HepG2 (cell line): Measurements from ENCODE around the gene IFNLR1. TPM values are rescaled to one million over a fixed set of nuclear protein-coding genes. Genes with fewer than 3 reads are reported as not detected.
A peak's percentile ranks its signal among the peaks of the same experiment; 100 is the strongest.

Source experiments
- ATAC-seq: fragments of 200-7000 bp; cut with Tn5 transposase; 3 replicates; pipeline ENCODE4 v1.9.1; 2020; ENCODE audit warnings: mild to moderate bottlenecking, moderate library complexity
- BruUV-seq: library from RNA; stranded (reverse); fragments of 400-500 nt; replicated peaks from 2 replicates; lab custom pipeline; 2021; lab: Mats Ljungman, UMichigan
- CTCF ChIA-PET: fragments of 300-600 bp; formaldehyde crosslinking; extraction: SDS; loops from one replicate; lab custom pipeline; 2021; ENCODE audit warnings: low total read pairs, inconsistent platforms, low intra/inter-chr PET ratio; lab: Yijun Ruan, JAX
- POLR2A ChIA-PET: fragments of 350-600 bp; sonication (Branson Sonifier 250); formaldehyde crosslinking; loops from one replicate; lab custom pipeline; 2020; ENCODE audit warnings: antibody characterized with exemption, inconsistent platforms; lab: Yijun Ruan, JAX
- DNase-seq: peaks from one replicate; pipeline ENCODE4 v3.0.0-alpha.2; 2015; ENCODE audit warnings: low spot score
- FAIRE-seq: peaks from 3 replicates; lab custom pipeline; 2011; peaks lifted over from hg19 to GRCh38; lab: Jason Lieb, UNC
- H2AFZ ChIP-seq: one replicate; pipeline ENCODE4 v1.6.1; 2011; ENCODE audit warnings: low read length, inconsistent platforms
- H3K27ac ChIP-seq: fragments of 300-600 bp; 3 replicates; pipeline ENCODE4 v1.8.0; 2011; ENCODE audit warnings: mixed run types, mild to moderate bottlenecking, mixed read lengths, low read length, inconsistent platforms; ENCODE audit not compliant: insufficient read depth; ENCODE audit errors: extremely low read length
- H3K27me3 ChIP-seq, 2 experiments: fragments of 200-600 bp in 1 of 2; 2 replicates in 1 of 2; 3 replicates in 1 of 2; pipeline versions ENCODE4 v1.6.0 to v1.8.0; 2011; ENCODE audit warnings: low read length in 2 of 2, mild to moderate bottlenecking in 2 of 2, moderate library complexity in 2 of 2, inconsistent platforms in 1 of 2; ENCODE audit not compliant: insufficient read depth in 2 of 2, control insufficient read depth in 1 of 2
- H3K36me3 ChIP-seq, 2 experiments: fragments of 200-600 bp in 1 of 2; replicated peaks in 1 of 2; 2 replicates in 1 of 2; 3 replicates in 1 of 2; pipeline versions ENCODE4 v1.5.1 to v1.8.0; 2011; ENCODE audit warnings: low read length in 2 of 2, inconsistent platforms in 1 of 2; ENCODE audit not compliant: insufficient read depth in 2 of 2, control insufficient read depth in 1 of 2
- H3K4me1 ChIP-seq: 2 replicates; pipeline ENCODE4 v1.5.1; 2012; ENCODE audit warnings: low read length, inconsistent platforms; ENCODE audit not compliant: insufficient read depth
- H3K4me2 ChIP-seq: 2 replicates; pipeline ENCODE4 v1.6.0; 2011; ENCODE audit warnings: low read depth, low read length, inconsistent platforms
- H3K4me3 ChIP-seq, 3 experiments: fragments of 200-600 bp in 1 of 3; sonication (generic), shearing (Covaris generic) in 1 of 3; replicated peaks in 1 of 3; 2 replicates each; pipeline ENCODE4 v1.5.1; 2011 to 2016; ENCODE audit warnings: low read length in 3 of 3, inconsistent platforms in 2 of 3, low read depth in 2 of 3, mild to moderate bottlenecking in 2 of 3, control low read depth in 1 of 3, mixed read lengths in 1 of 3; ENCODE audit not compliant: insufficient read depth in 1 of 3
- H3K79me2 ChIP-seq: one replicate; pipeline ENCODE4 v1.6.1; 2011; ENCODE audit warnings: low read length, inconsistent platforms; ENCODE audit not compliant: insufficient read depth
- H3K9ac ChIP-seq: 2 replicates; pipeline ENCODE4 v1.6.0; 2011; ENCODE audit warnings: mild to moderate bottlenecking, low read depth, low read length, inconsistent platforms; ENCODE audit not compliant: insufficient read depth
- H3K9me3 ChIP-seq: 2 replicates; pipeline ENCODE4 v1.5.1; 2012; ENCODE audit warnings: mild to moderate bottlenecking, low read length
- H4K20me1 ChIP-seq: 2 replicates; pipeline ENCODE4 v1.6.0; 2011; ENCODE audit warnings: inconsistent platforms, mild to moderate bottlenecking, low read length, moderate library complexity; ENCODE audit not compliant: insufficient read depth
- ATF7 ChIP-seq, 2 experiments: fragments of 450-650 bp in 1 of 2; sonication (generic) in 1 of 2; formaldehyde crosslinking in 1 of 2; IDR thresholded peaks; 2 replicates each; pipeline versions ENCODE4 v1.4.0 to v1.6.1; 2016 to 2020; ENCODE audit warnings: antibody characterized with exemption in 1 of 2, mild to moderate bottlenecking in 1 of 2, missing genetic modification reagents in 1 of 2
- CC2D1A ChIP-seq: sonication (generic); formaldehyde crosslinking; IDR thresholded peaks from 2 replicates; pipeline ENCODE4 v1.8.1; 2023; ENCODE audit warnings: mild to moderate bottlenecking, missing genetic modification reagents
- ELK4 ChIP-seq: sonication (generic); formaldehyde crosslinking; IDR thresholded peaks from 2 replicates; pipeline ENCODE4 v1.9.0; 2021; ENCODE audit warnings: missing genetic modification reagents, borderline replicate concordance
- FIP1L1 ChIP-seq: fragments of 200-400 bp; formaldehyde crosslinking; IDR thresholded peaks from 2 replicates; pipeline ENCODE4 v1.6.1; 2018; ENCODE audit warnings: low read depth, mild to moderate bottlenecking, low read length, moderate library complexity, borderline replicate concordance; ENCODE audit not compliant: insufficient read depth
- FOSL2 ChIP-seq: sonication (generic); formaldehyde crosslinking; IDR thresholded peaks from 2 replicates; pipeline ENCODE4 v1.4.0; 2020; ENCODE audit warnings: missing genetic modification reagents
- GPN1 ChIP-seq: sonication (generic); formaldehyde crosslinking; IDR thresholded peaks from 2 replicates; pipeline ENCODE4 v1.5.1; 2020; ENCODE audit warnings: missing genetic modification reagents, borderline replicate concordance
- HIVEP1 ChIP-seq: sonication (generic); formaldehyde crosslinking; IDR thresholded peaks from 2 replicates; pipeline ENCODE4 v1.4.0; 2020; ENCODE audit warnings: mild to moderate bottlenecking, missing genetic modification reagents
- HMG20A ChIP-seq: IDR thresholded peaks from 2 replicates; pipeline ENCODE4 v1.6.1; 2016; ENCODE audit warnings: borderline replicate concordance
- HNF4A ChIP-seq: sonication (generic); formaldehyde crosslinking; IDR thresholded peaks from 2 replicates; pipeline ENCODE4 v1.4.0; 2020; ENCODE audit warnings: missing genetic modification reagents
- ISL2 ChIP-seq: sonication (generic); formaldehyde crosslinking; IDR thresholded peaks from 2 replicates; pipeline ENCODE4 v1.5.0; 2020; ENCODE audit warnings: missing genetic modification reagents
- KAT2B ChIP-seq: fragments of 150-350 bp; IDR thresholded peaks from 2 replicates; pipeline ENCODE4 v1.6.1; 2014; ENCODE audit warnings: low read depth, low read length, borderline replicate concordance
- NCOA5 ChIP-seq: sonication (generic); formaldehyde crosslinking; IDR thresholded peaks from 2 replicates; pipeline ENCODE4 v1.4.0; 2020; ENCODE audit warnings: missing genetic modification reagents
- RBFOX2 ChIP-seq: fragments of 200-400 bp; formaldehyde crosslinking; IDR thresholded peaks from 2 replicates; pipeline ENCODE4 v1.6.1; 2017; ENCODE audit warnings: low read depth, mild to moderate bottlenecking, low read length
- RXRA ChIP-seq: sonication (generic); formaldehyde crosslinking; IDR thresholded peaks from 2 replicates; pipeline ENCODE4 v1.5.1; 2020; ENCODE audit warnings: missing genetic modification reagents
- SOX6 ChIP-seq, 2 experiments: fragments of 450-650 bp in 1 of 2; sonication (generic) in 1 of 2; formaldehyde crosslinking in 1 of 2; IDR thresholded peaks; 2 replicates each; pipeline versions ENCODE4 v1.4.0 to v1.6.1; 2017 to 2020; ENCODE audit warnings: antibody characterized with exemption in 1 of 2, mild to moderate bottlenecking in 1 of 2, missing genetic modification reagents in 1 of 2
- TBX3 ChIP-seq: fragments of 450-650 bp; IDR thresholded peaks from 2 replicates; pipeline ENCODE4 v1.6.1; 2017; ENCODE audit warnings: antibody characterized with exemption, mild to moderate bottlenecking, inconsistent platforms, borderline replicate concordance
- ZBTB21 ChIP-seq: sonication (generic); formaldehyde crosslinking; IDR thresholded peaks from 2 replicates; pipeline ENCODE4 v1.4.0; 2020; ENCODE audit warnings: missing genetic modification reagents
- ZMYM3 ChIP-seq: sonication (generic); formaldehyde crosslinking; IDR thresholded peaks from 2 replicates; pipeline ENCODE4 v1.5.1; 2020; ENCODE audit warnings: mild to moderate bottlenecking, missing genetic modification reagents
- ZNF451 ChIP-seq: sonication (generic); formaldehyde crosslinking; IDR thresholded peaks from 2 replicates; pipeline ENCODE4 v1.5.0; 2020; ENCODE audit warnings: mild to moderate bottlenecking, missing genetic modification reagents
- ZNF468 ChIP-seq: sonication (generic); formaldehyde crosslinking; IDR thresholded peaks from 2 replicates; pipeline ENCODE4 v1.8.0; 2022; ENCODE audit warnings: mild to moderate bottlenecking, moderate library complexity, missing genetic modification reagents
- WGBS: methylation state at CpG from one replicate; pipeline ENCODE4 v1.1.6; 2017; ENCODE audit warnings: low lambda C conversion rate; 5-methylcytosine and 5-hydroxymethylcytosine counted together
- in situ Hi-C: cut with HindIII; loops from 2 replicates; pipeline ENCODE4 v1.10.0; 2017; ENCODE audit warnings: low pct_unique_long_range_greater_than_20kb; ENCODE audit not compliant: extremely low pct_ligation_motif_present
- intact Hi-C: fragments of 100-400 bp; cut with micrococcal nuclease; formaldehyde crosslinking; loops from one replicate; pipeline ENCODE4 v1.10.0; 2022; ENCODE audit not compliant: unreplicated experiment
- polyA plus RNA-seq, 8 experiments: library from polyadenylated mRNA; depleted of rRNA in 3 of 8; stranded (reverse) in 7 of 8; unstranded in 1 of 8; fragments of >200 nt; fragmentation: Illumina TruSeq in 4 of 8; extraction: Trizol in 4 of 8; gene quantifications; 2 replicates each; pipeline versions ENCODE4 v1.2.1 to v1.2.3, GENCODE V29; 2011 to 2016; ENCODE audit warnings: low read depth in 4 of 8, missing spikeins in 1 of 8, mixed read lengths in 1 of 8; ENCODE audit not compliant: insufficient read depth in 1 of 8
- total RNA-seq, 5 experiments: library from RNA; depleted of rRNA; stranded (reverse); fragments of >200 nt; fragmentation: Illumina TruSeq; extraction: Trizol; gene quantifications; 2 replicates each; pipeline ENCODE4 v1.2.3, GENCODE V29; 2016; ENCODE audit warnings: low read depth in 1 of 5
- TF ChIP-seq, protein P1 (sequence below): sonication (generic); formaldehyde crosslinking; IDR thresholded peaks from 2 replicates; pipeline ENCODE4 v1.4.0; 2020; ENCODE audit warnings: missing genetic modification reagents

The IFNLR1 gene
- total and polyA plus RNA-seq, 2 of the 13 experiments (the other 11 are each of a cell fraction or from before 2014, with no cell fraction given): 3.8 to 8.5 TPM

GRCh38 chr1:24167008-24167407, 20.1 kb downstream of the IFNLR1 start (continued):
- no peak for TF ChIP-seq ELK4 (CRISPR knock-in tag)
- TF ChIP-seq NCOA5 (CRISPR knock-in tag): no peak
- no peak for TF ChIP-seq CC2D1A (CRISPR knock-in tag)
- TF ChIP-seq KAT2B: no peak
- peak; percentile 65 for TF ChIP-seq HNF4A (CRISPR knock-in tag)

GRCh38 chr1:24165500-24165899, 21.6 kb downstream of the IFNLR1 start:
- Histone ChIP-seq H3K9me3 (no peaks in the 10 kb centered on the region), H4K20me1 (no peaks in the 10 kb centered on the region), H3K27me3 (no peaks in the 10 kb centered on the region), H3K36me3 (peaks cover 0 to 18% of the 10 kb centered on the region in 2 experiments), H3K4me2 (no peak overlapping the region), H2AFZ (no peak overlapping the region), H3K4me1 (peaks cover 21% of the 10 kb centered on the region), H3K4me3 (no peak overlapping the region), H3K27ac (no peak overlapping the region), H3K9ac (no peak overlapping the region), H3K79me2 (no peaks in the 10 kb centered on the region)
- DNase-seq (no peak), FAIRE-seq (no peak), ATAC-seq (no peak)
- ChIA-PET POLR2A (no interaction called here), CTCF (no interaction called here)
- no TSS peak for BruUV-seq
- intact Hi-C loops: no loop called here
- WGBS: 100% methylated on average over 2 of the region's 2 CpGs
- in situ Hi-C loops: no loop called here
- TF ChIP-seq ZBTB21 (CRISPR knock-in tag) (peak; percentile 68; the same call in 1 of the 2 replicates), ZNF468 (CRISPR knock-in tag) (no peak), HMG20A (CRISPR knock-in tag) (no peak), ZMYM3 (CRISPR knock-in tag) (peak; percentile 79), ATF7 (IDR thresholded peaks at IDR 0.05) (peak; percentile 74), ATF7 (CRISPR knock-in tag; IDR thresholded peaks at IDR 0.05) (no peak), RBFOX2 (no peak), ZNF451 (CRISPR knock-in tag) (no peak), GPN1 (CRISPR knock-in tag) (no peak), FIP1L1 (no peak), FOSL2 (CRISPR knock-in tag) (0 out of 2 replicates have a peak, but pooled peaks have one; percentile 14), SOX6 (IDR thresholded peaks at IDR 0.05) (no peak), SOX6 (CRISPR knock-in tag; IDR thresholded peaks at IDR 0.05) (no peak), RXRA (CRISPR knock-in tag) (no peak), TBX3 (no peak), ISL2 (CRISPR knock-in tag) (no peak), HIVEP1 (CRISPR knock-in tag) (no peak)
- TF ChIP-seq, protein P1, sequence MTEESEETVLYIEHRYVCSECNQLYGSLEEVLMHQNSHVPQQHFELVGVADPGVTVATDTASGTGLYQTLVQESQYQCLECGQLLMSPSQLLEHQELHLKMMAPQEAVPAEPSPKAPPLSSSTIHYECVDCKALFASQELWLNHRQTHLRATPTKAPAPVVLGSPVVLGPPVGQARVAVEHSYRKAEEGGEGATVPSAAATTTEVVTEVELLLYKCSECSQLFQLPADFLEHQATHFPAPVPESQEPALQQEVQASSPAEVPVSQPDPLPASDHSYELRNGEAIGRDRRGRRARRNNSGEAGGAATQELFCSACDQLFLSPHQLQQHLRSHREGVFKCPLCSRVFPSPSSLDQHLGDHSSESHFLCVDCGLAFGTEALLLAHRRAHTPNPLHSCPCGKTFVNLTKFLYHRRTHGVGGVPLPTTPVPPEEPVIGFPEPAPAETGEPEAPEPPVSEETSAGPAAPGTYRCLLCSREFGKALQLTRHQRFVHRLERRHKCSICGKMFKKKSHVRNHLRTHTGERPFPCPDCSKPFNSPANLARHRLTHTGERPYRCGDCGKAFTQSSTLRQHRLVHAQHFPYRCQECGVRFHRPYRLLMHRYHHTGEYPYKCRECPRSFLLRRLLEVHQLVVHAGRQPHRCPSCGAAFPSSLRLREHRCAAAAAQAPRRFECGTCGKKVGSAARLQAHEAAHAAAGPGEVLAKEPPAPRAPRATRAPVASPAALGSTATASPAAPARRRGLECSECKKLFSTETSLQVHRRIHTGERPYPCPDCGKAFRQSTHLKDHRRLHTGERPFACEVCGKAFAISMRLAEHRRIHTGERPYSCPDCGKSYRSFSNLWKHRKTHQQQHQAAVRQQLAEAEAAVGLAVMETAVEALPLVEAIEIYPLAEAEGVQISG (CRISPR knock-in tag): no peak
